ENCODE measurements around the gene PRKD2.

DNA sequence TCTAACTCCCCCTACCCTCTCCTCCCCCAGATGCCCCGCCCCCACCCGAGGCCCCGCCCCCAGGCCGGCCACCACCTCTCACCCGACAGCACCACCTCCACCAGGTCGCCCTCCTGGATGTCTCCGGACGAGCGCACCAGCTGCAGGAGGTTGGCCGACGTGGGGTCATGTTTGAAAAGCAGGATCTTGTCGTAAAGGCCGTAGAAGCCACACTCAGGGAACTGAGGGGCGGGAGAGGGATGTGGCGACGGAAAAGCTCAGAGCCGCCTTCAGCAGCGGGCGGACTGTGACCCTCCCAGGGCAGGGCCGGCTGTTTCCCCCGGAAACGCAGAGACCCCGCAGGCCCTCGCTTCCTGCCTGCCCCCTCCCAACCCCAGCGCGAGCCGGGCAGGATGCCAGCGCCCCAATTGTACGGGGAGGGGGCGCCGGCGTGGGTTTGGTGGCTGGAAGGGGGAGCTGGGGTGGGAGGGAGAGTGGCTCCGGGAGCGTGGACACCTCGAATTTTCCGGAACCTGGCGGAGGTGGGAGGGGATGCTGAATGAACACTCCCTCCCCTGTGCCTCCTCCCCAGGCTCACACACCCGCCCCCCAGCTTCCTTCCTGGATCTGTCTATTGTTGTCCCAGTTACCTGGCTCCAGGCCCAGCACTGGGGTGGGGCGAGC, 3.0 kb downstream of the PRKD2 start:
- TF ChIP-seq CHD2 (IDR thresholded peaks at IDR 0.05; ENCODE audit: borderline replicate concordance, low read depth, low read length): no peak
- TF ChIP-seq CEBPB (IDR thresholded peaks at IDR 0.05; ENCODE audit: borderline replicate concordance in 1 of 2, low read depth in 2 of 2, low read length in 2 of 2): no peak
- TF ChIP-seq SMC3 (IDR thresholded peaks at IDR 0.05; ENCODE audit: borderline replicate concordance, low read length): no peak
- TF ChIP-seq, protein P1, sequence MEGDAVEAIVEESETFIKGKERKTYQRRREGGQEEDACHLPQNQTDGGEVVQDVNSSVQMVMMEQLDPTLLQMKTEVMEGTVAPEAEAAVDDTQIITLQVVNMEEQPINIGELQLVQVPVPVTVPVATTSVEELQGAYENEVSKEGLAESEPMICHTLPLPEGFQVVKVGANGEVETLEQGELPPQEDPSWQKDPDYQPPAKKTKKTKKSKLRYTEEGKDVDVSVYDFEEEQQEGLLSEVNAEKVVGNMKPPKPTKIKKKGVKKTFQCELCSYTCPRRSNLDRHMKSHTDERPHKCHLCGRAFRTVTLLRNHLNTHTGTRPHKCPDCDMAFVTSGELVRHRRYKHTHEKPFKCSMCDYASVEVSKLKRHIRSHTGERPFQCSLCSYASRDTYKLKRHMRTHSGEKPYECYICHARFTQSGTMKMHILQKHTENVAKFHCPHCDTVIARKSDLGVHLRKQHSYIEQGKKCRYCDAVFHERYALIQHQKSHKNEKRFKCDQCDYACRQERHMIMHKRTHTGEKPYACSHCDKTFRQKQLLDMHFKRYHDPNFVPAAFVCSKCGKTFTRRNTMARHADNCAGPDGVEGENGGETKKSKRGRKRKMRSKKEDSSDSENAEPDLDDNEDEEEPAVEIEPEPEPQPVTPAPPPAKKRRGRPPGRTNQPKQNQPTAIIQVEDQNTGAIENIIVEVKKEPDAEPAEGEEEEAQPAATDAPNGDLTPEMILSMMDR (IDR thresholded peaks at IDR 0.05 in 2 of 3, conservative IDR thresholded peaks at IDR 0.05 in 1 of 3; ENCODE audit: control insufficient read depth in 2 of 3, extremely low read depth in 1 of 3, insufficient read depth in 1 of 3, low read depth in 3 of 3, low read length in 3 of 3): no peak
- no peak for TF ChIP-seq FOS (IDR thresholded peaks at IDR 0.05; ENCODE audit: borderline replicate concordance, extremely low read depth, insufficient read length)

All from GM12878 (cell line).